Keratinocyte (primary cell): ENCODE results near the gene PWWP2B. TPM values are rescaled to one million over a fixed set of nuclear protein-coding genes. Genes with fewer than 3 reads are reported as not detected.

Experiments
- DNase-seq: peaks from one replicate; pipeline ENCODE4 v3.0.0-alpha.2; 2011; ENCODE audit warnings: low read depth, missing footprints, low spot score
- FAIRE-seq: peaks from 2 replicates; lab custom pipeline; 2011; peaks lifted over from hg19 to GRCh38; lab: Jason Lieb, UNC
- H2AFZ ChIP-seq: 2 replicates; pipeline ENCODE4 v1.6.0; 2012; ENCODE audit warnings: low read length, control low read depth, inconsistent platforms; ENCODE audit not compliant: control insufficient read depth
- H3K27ac ChIP-seq: 2 replicates; pipeline ENCODE4 v1.5.1; 2011; ENCODE audit warnings: low read length; ENCODE audit not compliant: control insufficient read depth, insufficient read depth
- H3K27me3 ChIP-seq: 3 replicates; pipeline ENCODE4 v1.6.0; 2011; ENCODE audit warnings: low read length; ENCODE audit not compliant: control insufficient read depth, insufficient read depth; ENCODE audit errors: extremely low read depth
- H3K36me3 ChIP-seq, 2 experiments: 2 replicates in 1 of 2; 3 replicates in 1 of 2; pipeline ENCODE4 v1.5.1; 2011; ENCODE audit warnings: low read length in 2 of 2, mild to moderate bottlenecking in 1 of 2; ENCODE audit not compliant: control insufficient read depth in 2 of 2, insufficient read depth in 2 of 2; ENCODE audit errors: extremely low read depth in 1 of 2
- H3K4me1 ChIP-seq: 3 replicates; pipeline ENCODE4 v1.5.1; 2011; ENCODE audit warnings: low read length; ENCODE audit not compliant: control insufficient read depth, insufficient read depth; ENCODE audit errors: extremely low read depth
- H3K4me2 ChIP-seq: 3 replicates; pipeline ENCODE4 v1.6.0; 2011; ENCODE audit warnings: low read depth, low read length; ENCODE audit not compliant: control insufficient read depth, insufficient read depth; ENCODE audit errors: extremely low read depth
- H3K4me3 ChIP-seq, 3 experiments: fragments of 200-600 bp in 1 of 3; sonication (generic) in 1 of 3; 2 replicates in 2 of 3; 3 replicates in 1 of 3; pipeline ENCODE4 v1.5.1; 2011 to 2016; ENCODE audit warnings: low read length in 3 of 3, mild to moderate bottlenecking in 3 of 3, control low read depth in 2 of 3, inconsistent platforms in 1 of 3, low read depth in 1 of 3, mixed read lengths in 1 of 3, mixed run types in 1 of 3, moderate library complexity in 1 of 3; ENCODE audit not compliant: control insufficient read depth in 2 of 3, insufficient read depth in 2 of 3; ENCODE audit errors: extremely low read depth in 1 of 3
- H3K79me2 ChIP-seq: 2 replicates; pipeline ENCODE4 v1.6.0; 2012; ENCODE audit warnings: low read length; ENCODE audit not compliant: control insufficient read depth, insufficient read depth
- H3K9ac ChIP-seq: 3 replicates; pipeline ENCODE4 v1.6.0; 2011; ENCODE audit warnings: low read length; ENCODE audit not compliant: control insufficient read depth, insufficient read depth; ENCODE audit errors: extremely low read depth
- H3K9me1 ChIP-seq: 3 replicates; pipeline ENCODE4 v1.6.0; 2011; ENCODE audit warnings: low read length; ENCODE audit not compliant: control insufficient read depth, insufficient read depth; ENCODE audit errors: extremely low read depth
- H3K9me3 ChIP-seq: 2 replicates; pipeline ENCODE4 v1.5.1; 2012; ENCODE audit warnings: low read depth, low read length; ENCODE audit not compliant: control insufficient read depth
- H4K20me1 ChIP-seq: 3 replicates; pipeline ENCODE4 v1.6.0; 2011; ENCODE audit warnings: low read length; ENCODE audit not compliant: control insufficient read depth, insufficient read depth; ENCODE audit errors: extremely low read depth
- CTCF ChIP-seq, 3 experiments: IDR thresholded peaks in 1 of 3; conservative IDR thresholded peaks in 1 of 3; optimal IDR thresholded peaks in 1 of 3; 2 replicates in 2 of 3; 3 replicates in 1 of 3; pipeline versions ENCODE3 to v1.5.1; 2011; ENCODE audit warnings: low read length in 3 of 3, mild to moderate bottlenecking in 3 of 3, moderate library complexity in 2 of 3, control low read depth in 1 of 3, inconsistent platforms in 1 of 3; ENCODE audit not compliant: insufficient read depth in 2 of 3; ENCODE audit errors: extremely low read depth in 1 of 3
- EZH2 ChIP-seq: IDR thresholded peaks from one replicate; pipeline ENCODE4 v1.6.1; 2012; ENCODE audit warnings: inconsistent platforms, mild to moderate bottlenecking, low read length, moderate library complexity
- dilution Hi-C: fragments of 300-500 bp; cut with MboI; formaldehyde crosslinking; loops from one replicate; pipeline ENCODE4 v1.7.0; 2020; ENCODE audit warnings: low sequenced_read_pairs; ENCODE audit not compliant: extremely low pct_ligation_motif_present
- polyA plus RNA-seq, 5 experiments: library from polyadenylated mRNA; depleted of rRNA in 3 of 5; stranded (reverse) in 3 of 5; stranded (forward) in 1 of 5; unstranded in 1 of 5; fragments of >200 nt; gene quantifications; 1 replicate in 1 of 5; 2 replicates in 3 of 5; 3 replicates in 1 of 5; pipeline versions ENCODE4 v1.2.1 to v1.2.3, GENCODE V29; 2011 to 2012; ENCODE audit warnings: missing spikeins in 2 of 5, low read depth in 1 of 5, low replicate concordance in 1 of 5

The PWWP2B gene
- polyA plus RNA-seq, 1 donor (not counting 4 experiments of a cell fraction or from before 2014, with no cell fraction given), result 3.1 TPM

- Histone ChIP-seq H3K4me2 (peak overlapping the region; percentile 56), H3K27me3 (peaks cover 3% of the 10 kb centered on the region), H3K9ac (no peak overlapping the region), H3K4me3 (peak overlapping the region in 2 of 3 experiments; percentile 18 to 34), H3K4me1 (peaks cover 24% of the 10 kb centered on the region), H3K27ac (no peak overlapping the region), H3K36me3 (no peaks in the 10 kb centered on the region), H2AFZ (peak overlapping the region; percentile 6), H4K20me1 (no peaks in the 10 kb centered on the region), H3K9me3 (no peaks in the 10 kb centered on the region), H3K79me2 (no peaks in the 10 kb centered on the region), H3K9me1 (no peaks in the 10 kb centered on the region)
- FAIRE-seq (no peak), DNase-seq (no peak)
- TF ChIP-seq CTCF (optimal IDR thresholded peaks at IDR 0.05 in 1 of 3, IDR thresholded peaks at IDR 0.05 in 1 of 3, conservative IDR thresholded peaks at IDR 0.05 in 1 of 3; ENCODE audit: extremely low read depth in 1 of 3, insufficient read depth in 2 of 3, low read length in 3 of 3) (peak; percentile 65 to 87 (median 86)), EZH2 (no peak)
- dilution Hi-C loops, result no loop called here
Measured at GRCh38 chr10:132452651-132453469, 55.9 kb downstream of the PWWP2B start.

GRCh38 chr10:132453470-132453861, 56.5 kb downstream of the PWWP2B start:
- Histone ChIP-seq H3K4me3 (peak overlapping the region in 2 of 3 experiments; percentile 18 to 34), H3K9ac (no peak overlapping the region), H2AFZ (peak overlapping the region; percentile 6), H3K27ac (no peak overlapping the region), H4K20me1 (no peaks in the 10 kb centered on the region), H3K9me3 (no peaks in the 10 kb centered on the region), H3K4me2 (peak overlapping the region; percentile 56), H3K36me3 (no peaks in the 10 kb centered on the region), H3K4me1 (peaks cover 19% of the 10 kb centered on the region), H3K79me2 (no peaks in the 10 kb centered on the region), H3K27me3 (peaks cover 3% of the 10 kb centered on the region), H3K9me1 (no peaks in the 10 kb centered on the region)
- TF ChIP-seq EZH2 (no peak), CTCF (optimal IDR thresholded peaks at IDR 0.05 in 1 of 3, IDR thresholded peaks at IDR 0.05 in 1 of 3, conservative IDR thresholded peaks at IDR 0.05 in 1 of 3; ENCODE audit: extremely low read depth in 1 of 3, insufficient read depth in 2 of 3, low read length in 3 of 3) (no peak)
- dilution Hi-C loops, result no loop called here
- no peak for FAIRE-seq
- no peak for DNase-seq
